SU-DHL-6 (cell line): ENCODE results near the gene EIF5A2.

Experiments used
- H2AFZ ChIP-seq: fragments of 200-600 bp; sonication (generic); 2 replicates; pipeline ENCODE4 v1.6.1; 2014; ENCODE audit warnings: low read depth, mild to moderate bottlenecking, moderate library complexity, mixed read lengths, antibody characterized with exemption, low read length; ENCODE audit not compliant: severe bottlenecking
- H3F3A ChIP-seq: fragments of 200-600 bp; shearing (Covaris generic); 2 replicates; pipeline ENCODE4 v1.6.0; 2016; ENCODE audit warnings: antibody characterized with exemption, mild to moderate bottlenecking; ENCODE audit not compliant: insufficient read depth
- H3K27ac ChIP-seq: fragments of 200-600 bp; sonication (generic); 2 replicates; pipeline ENCODE4 v1.5.1; 2016; ENCODE audit warnings: low read depth, mild to moderate bottlenecking, low read length, moderate library complexity, mixed read lengths
- H3K27me3 ChIP-seq: fragments of 200-600 bp; sonication (generic), shearing (Covaris generic); 2 replicates; pipeline ENCODE4 v1.6.0; 2014; ENCODE audit warnings: mild to moderate bottlenecking, low read length
- H3K36me3 ChIP-seq: fragments of 200-600 bp; sonication (generic); 2 replicates; pipeline ENCODE4 v1.6.1; 2014; ENCODE audit warnings: mild to moderate bottlenecking, low read length, mixed read lengths
- H3K4me2 ChIP-seq: fragments of 300-600, 200-600 bp; shearing (Covaris generic), sonication (generic); 2 replicates; pipeline ENCODE4 v1.6.0; 2014; ENCODE audit warnings: low read length, low read depth, mild to moderate bottlenecking; ENCODE audit not compliant: poor library complexity, severe bottlenecking
- H3K4me3 ChIP-seq: fragments of 200-600 bp; sonication (generic); 2 replicates; pipeline ENCODE4 v1.5.1; 2014; ENCODE audit warnings: antibody characterized with exemption, low read length, mild to moderate bottlenecking, mixed read lengths; ENCODE audit not compliant: insufficient read depth, poor library complexity, severe bottlenecking
- H3K79me2 ChIP-seq: fragments of 200-600 bp; sonication (generic); 2 replicates; pipeline ENCODE4 v1.6.1; 2014; ENCODE audit warnings: mild to moderate bottlenecking, low read length, moderate library complexity; ENCODE audit not compliant: insufficient read depth
- H3K9ac ChIP-seq: fragments of 200-600 bp; sonication (generic); 2 replicates; pipeline ENCODE4 v1.7.0; 2014; ENCODE audit warnings: mild to moderate bottlenecking, low read length
- H3K9me2 ChIP-seq: fragments of 200-600 bp; sonication (generic); replicated peaks from 2 replicates; pipeline ENCODE4 v1.6.1; 2014; ENCODE audit warnings: low read length; ENCODE audit not compliant: insufficient read depth
- H3K9me3 ChIP-seq: fragments of 200-600 bp; sonication (generic); 2 replicates; pipeline ENCODE4 v1.6.1; 2014; ENCODE audit warnings: low read length, mixed read lengths; ENCODE audit not compliant: insufficient read depth
- H4K20me1 ChIP-seq: fragments of 200-600 bp; sonication (generic); 2 replicates; pipeline ENCODE4 v1.6.1; 2014; ENCODE audit warnings: low read depth, mild to moderate bottlenecking, antibody characterized with exemption, low read length, moderate library complexity, mixed read lengths
- EZH2phosphoT487 ChIP-seq: fragments of 200-600 bp; sonication (generic), shearing (Covaris generic); conservative IDR thresholded peaks from 2 replicates; pipeline ENCODE4 v1.6.1; 2018; ENCODE audit warnings: mild to moderate bottlenecking, antibody characterized with exemption, low read length, moderate library complexity, mixed read lengths
- TF ChIP-seq, protein P1 (sequence below): fragments of 200-600 bp; sonication (generic); IDR thresholded peaks from one replicate; pipeline ENCODE4 v1.5.1; 2017; ENCODE audit warnings: antibody characterized with exemption, mild to moderate bottlenecking, low read length, moderate library complexity; ENCODE audit not compliant: insufficient read depth, poor library complexity, severe bottlenecking

Gene EIF5A2

DNA sequence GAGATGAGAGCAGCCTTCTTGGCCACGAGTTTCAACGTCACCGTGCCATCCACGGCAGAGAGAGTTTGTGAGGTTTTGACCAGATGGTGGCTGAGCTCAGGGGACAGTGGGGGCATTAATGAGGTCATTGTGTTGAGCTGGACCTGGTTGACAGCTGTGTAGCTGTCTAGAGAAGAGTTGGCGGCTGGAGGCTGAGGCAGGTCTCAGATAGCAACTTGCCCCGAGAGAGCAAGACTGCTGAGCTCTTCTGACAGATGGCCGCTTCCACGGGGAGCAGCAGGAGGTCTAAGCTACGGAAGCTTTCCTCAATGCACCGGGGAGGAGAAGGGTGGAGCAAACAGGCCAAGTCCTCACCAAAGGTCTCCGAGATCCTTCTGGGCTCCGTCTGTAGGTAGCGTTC is 44.8 kb upstream of the EIF5A2 start:
- no peak overlapping the region for H3K4me3 ChIP-seq
- TF ChIP-seq EZH2phosphoT487, result no peak
- TF ChIP-seq, protein P1, sequence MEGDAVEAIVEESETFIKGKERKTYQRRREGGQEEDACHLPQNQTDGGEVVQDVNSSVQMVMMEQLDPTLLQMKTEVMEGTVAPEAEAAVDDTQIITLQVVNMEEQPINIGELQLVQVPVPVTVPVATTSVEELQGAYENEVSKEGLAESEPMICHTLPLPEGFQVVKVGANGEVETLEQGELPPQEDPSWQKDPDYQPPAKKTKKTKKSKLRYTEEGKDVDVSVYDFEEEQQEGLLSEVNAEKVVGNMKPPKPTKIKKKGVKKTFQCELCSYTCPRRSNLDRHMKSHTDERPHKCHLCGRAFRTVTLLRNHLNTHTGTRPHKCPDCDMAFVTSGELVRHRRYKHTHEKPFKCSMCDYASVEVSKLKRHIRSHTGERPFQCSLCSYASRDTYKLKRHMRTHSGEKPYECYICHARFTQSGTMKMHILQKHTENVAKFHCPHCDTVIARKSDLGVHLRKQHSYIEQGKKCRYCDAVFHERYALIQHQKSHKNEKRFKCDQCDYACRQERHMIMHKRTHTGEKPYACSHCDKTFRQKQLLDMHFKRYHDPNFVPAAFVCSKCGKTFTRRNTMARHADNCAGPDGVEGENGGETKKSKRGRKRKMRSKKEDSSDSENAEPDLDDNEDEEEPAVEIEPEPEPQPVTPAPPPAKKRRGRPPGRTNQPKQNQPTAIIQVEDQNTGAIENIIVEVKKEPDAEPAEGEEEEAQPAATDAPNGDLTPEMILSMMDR, result no peak

DNA sequence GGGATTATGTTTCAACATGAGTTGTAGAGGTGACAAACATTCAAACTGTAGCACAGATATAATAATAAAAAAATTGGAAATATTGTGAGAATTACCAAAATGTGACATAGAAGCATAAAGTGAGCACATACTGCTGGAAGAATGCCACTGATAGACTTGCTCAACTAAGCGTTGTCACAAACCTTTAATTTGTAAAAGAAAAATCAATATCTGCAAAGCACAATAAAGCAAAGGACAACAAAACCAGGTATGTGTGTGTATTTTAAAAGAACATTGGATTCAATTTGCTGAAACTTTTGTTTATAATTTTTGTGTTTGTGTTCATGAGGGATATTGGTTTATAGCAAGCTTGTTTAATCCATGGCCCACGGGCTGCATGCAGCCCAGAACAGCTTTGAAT is 40.8 kb upstream of the EIF5A2 start:
- Histone ChIP-seq H3K9me3 (no peaks in the 10 kb centered on the region; the same call in 1 of the 2 replicates), H3K9me2 (no peaks in the 10 kb centered on the region), H2AFZ (no peak overlapping the region), H3K4me2 (no peak overlapping the region), H3K9ac (no peak overlapping the region), H3F3A (no peaks in the 10 kb centered on the region), H3K27ac (no peak overlapping the region), H3K79me2 (no peaks in the 10 kb centered on the region), H4K20me1 (no peaks in the 10 kb centered on the region), H3K27me3 (no peaks in the 10 kb centered on the region), H3K4me3 (no peak overlapping the region), H3K36me3 (no peaks in the 10 kb centered on the region)
- TF ChIP-seq, protein P1, result no peak
- no peak for TF ChIP-seq EZH2phosphoT487

More for the DNA sequence above, 44.8 kb upstream of the EIF5A2 start:
- no peak overlapping the region for H3K4me2 ChIP-seq
- H3K79me2 ChIP-seq, result no peaks in the 10 kb centered on the region
- H3K27me3 ChIP-seq, result no peaks in the 10 kb centered on the region
- H2AFZ ChIP-seq, result no peak overlapping the region
- no peak overlapping the region for H3K9ac ChIP-seq
- no peaks in the 10 kb centered on the region for H3K9me2 ChIP-seq
- H3K9me3 ChIP-seq, result no peaks in the 10 kb centered on the region
- no peaks in the 10 kb centered on the region for H4K20me1 ChIP-seq
- no peaks in the 10 kb centered on the region for H3F3A ChIP-seq
- no peaks in the 10 kb centered on the region for H3K36me3 ChIP-seq
- no peak overlapping the region for H3K27ac ChIP-seq

DNA sequence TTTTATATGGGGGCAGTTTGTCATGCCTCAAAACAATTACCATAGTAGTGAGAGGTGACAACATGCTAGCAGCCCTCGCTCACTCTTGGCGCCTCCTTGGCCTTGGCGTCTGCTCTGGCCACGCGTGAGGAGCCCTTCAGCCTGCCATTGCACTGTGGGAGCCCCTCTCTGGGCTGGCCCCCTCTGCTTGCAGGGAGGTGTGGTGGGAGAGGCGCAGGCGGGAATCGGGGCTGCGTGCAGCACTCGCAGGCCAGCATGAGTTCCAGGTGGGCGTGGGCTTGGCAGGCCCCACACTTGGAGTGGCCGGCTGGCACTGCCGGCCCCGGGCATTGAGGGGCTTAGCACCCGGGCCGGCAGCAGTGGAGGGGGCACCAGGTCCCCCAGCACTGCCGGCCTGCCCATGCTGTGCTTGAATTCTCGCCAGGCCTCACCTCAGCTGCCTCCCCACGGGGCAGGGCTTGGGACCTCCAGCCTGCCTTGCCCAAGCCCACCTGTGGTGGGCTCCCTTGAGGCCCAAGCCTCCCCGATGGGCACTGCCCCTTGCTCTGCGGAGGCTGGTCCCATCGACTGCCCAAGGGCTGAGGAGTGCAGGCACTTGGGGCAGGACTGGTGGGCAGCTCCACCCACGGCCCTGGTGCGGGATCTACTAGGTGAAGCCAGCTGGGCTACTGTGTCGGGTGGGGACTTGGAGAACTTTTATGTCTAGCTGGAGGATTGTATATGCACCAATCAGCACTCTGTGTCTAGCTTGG is 38.8 kb upstream of the EIF5A2 start:
- Histone ChIP-seq H3K4me2 (no peak overlapping the region), H3K9me2 (no peaks in the 10 kb centered on the region), H3K9ac (no peak overlapping the region), H3K27me3 (no peaks in the 10 kb centered on the region), H4K20me1 (no peaks in the 10 kb centered on the region), H3K4me3 (no peak overlapping the region), H3K27ac (no peak overlapping the region), H3K79me2 (no peaks in the 10 kb centered on the region), H2AFZ (no peak overlapping the region), H3F3A (no peaks in the 10 kb centered on the region), H3K36me3 (no peaks in the 10 kb centered on the region), H3K9me3 (no peaks in the 10 kb centered on the region; the same call in 1 of the 2 replicates)
- TF ChIP-seq, protein P1, result no peak
- no peak for TF ChIP-seq EZH2phosphoT487
